ENCODE results near the gene HAVCR2. TPM values are rescaled to one million over a fixed set of nuclear protein-coding genes. Genes with fewer than 3 reads are reported as not detected.

The HAVCR2 gene
- total RNA-seq, 1 experiment from 2014 or later = 0.41 TPM

GRCh38 chr5:157150995-157151394 lies 42.2 kb upstream of the HAVCR2 start:
- H3K4me1 Mint-ChIP-seq (ENCODE audit: low read depth, unreplicated experiment) = peaks cover 4% of the 10 kb centered on the region
- intact Hi-C loops (cut with micrococcal nuclease; ENCODE audit: unreplicated experiment) = no loop called here
- H3K27me3 Mint-ChIP-seq (ENCODE audit: insufficient read depth, unreplicated experiment) = peaks cover 20% of the 10 kb centered on the region
- TF ChIP-seq CTCF (IDR thresholded peaks at IDR 0.05; ENCODE audit: insufficient read depth in 1 of 2, low read depth in 1 of 2, low read length in 1 of 2, severe bottlenecking in 1 of 2, unreplicated experiment in 1 of 2) = no peak
- no peaks in the 10 kb centered on the region for H3K9me3 Mint-ChIP-seq (ENCODE audit: unreplicated experiment)
- H3K27me3 ChIP-seq (replicated peaks; ENCODE audit: control insufficient read depth, insufficient read depth, low read length) = no peaks in the 10 kb centered on the region
- BruUV-seq (replicated peaks) = no TSS peak
- no peak overlapping the region for H3K27ac Mint-ChIP-seq (ENCODE audit: unreplicated experiment)
- POLR2A ChIA-PET = no interaction called here
- no peaks in the 10 kb centered on the region for H3K36me3 Mint-ChIP-seq (ENCODE audit: insufficient read depth, unreplicated experiment)
- no peak for DNase-seq
- H3K4me3 Mint-ChIP-seq (ENCODE audit: unreplicated experiment) = no peak overlapping the region
- H3K36me3 ChIP-seq (ENCODE audit: control insufficient read depth, insufficient read depth, low read length) = no peaks in the 10 kb centered on the region
- no peaks in the 10 kb centered on the region for H3K9me3 ChIP-seq
- H3K4me1 ChIP-seq = no peaks in the 10 kb centered on the region
- CTCF ChIA-PET = interaction anchor here (0.6 kb wide), 1 partner anchor 157 kb away, joined by 3 read pairs; no protein-coding TSS in a partner anchor
- no peak overlapping the region for H3K4me3 ChIP-seq (ENCODE audit: low read depth, low read length)

- intact Hi-C loops (cut with micrococcal nuclease; ENCODE audit: unreplicated experiment) = loop anchor here (1.0 to 5.0 kb wide), 3 partner anchors 103 to 328 kb away; no protein-coding TSS in a partner anchor
- Histone ChIP-seq H3K4me3 (ENCODE audit: low read depth, low read length) (no peak overlapping the region), H3K36me3 (ENCODE audit: control insufficient read depth, insufficient read depth, low read length) (no peaks in the 10 kb centered on the region), H3K27me3 (replicated peaks; ENCODE audit: control insufficient read depth, insufficient read depth, low read length) (no peaks in the 10 kb centered on the region), H3K9me3 (no peaks in the 10 kb centered on the region), H3K4me1 (no peaks in the 10 kb centered on the region)
- no TSS peak for BruUV-seq (replicated peaks)
- ChIA-PET CTCF (interaction anchor here (0.6 to 1.1 kb wide), 7 partner anchors 15 to 853 kb away, joined by 3 to 4 read pairs (median 3); no protein-coding TSS in a partner anchor), POLR2A (interaction anchor here (0.6 kb wide), 1 partner anchor 215 kb away, joined by 4 read pairs; no protein-coding TSS in a partner anchor)
- Mint-ChIP-seq H3K27ac (ENCODE audit: unreplicated experiment) (no peak overlapping the region), H3K4me1 (ENCODE audit: low read depth, unreplicated experiment) (peaks cover 9% of the 10 kb centered on the region), H3K36me3 (ENCODE audit: insufficient read depth, unreplicated experiment) (no peaks in the 10 kb centered on the region), H3K4me3 (ENCODE audit: unreplicated experiment) (no peak overlapping the region), H3K9me3 (ENCODE audit: unreplicated experiment) (no peaks in the 10 kb centered on the region), H3K27me3 (ENCODE audit: insufficient read depth, unreplicated experiment) (peaks cover 6% of the 10 kb centered on the region)
- peak; percentile 78 to 88 for TF ChIP-seq CTCF (IDR thresholded peaks at IDR 0.05; ENCODE audit: insufficient read depth in 1 of 2, low read depth in 1 of 2, low read length in 1 of 2, severe bottlenecking in 1 of 2, unreplicated experiment in 1 of 2)
- peak; percentile 66 to 78 for DNase-seq
These were observed 40.1 kb upstream of the HAVCR2 start for GRCh38 chr5:157148734-157149615.

- intact Hi-C loops (cut with micrococcal nuclease; ENCODE audit: unreplicated experiment) = no loop called here
- no peaks in the 10 kb centered on the region for H3K27me3 ChIP-seq (replicated peaks; ENCODE audit: control insufficient read depth, insufficient read depth, low read length)
- ChIA-PET POLR2A (interaction anchor here (0.6 to 1.9 kb wide), 7 partner anchors 11 to 567 kb away, joined by 3 to 11 read pairs (median 4); partner anchors contain the start of gene HAVCR1), CTCF (interaction anchor here (0.7 to 2.3 kb wide), 4 partner anchors 11 to 207 kb away, joined by 3 to 14 read pairs (median 3); partner anchors contain the start of gene HAVCR1)
- no peaks in the 10 kb centered on the region for H3K4me1 ChIP-seq
- Mint-ChIP-seq H3K4me1 (ENCODE audit: low read depth, unreplicated experiment) (peaks cover 8% of the 10 kb centered on the region), H3K27me3 (ENCODE audit: insufficient read depth, unreplicated experiment) (no peaks in the 10 kb centered on the region), H3K4me3 (ENCODE audit: unreplicated experiment) (peak overlapping the region; percentile 96), H3K9me3 (ENCODE audit: unreplicated experiment) (no peaks in the 10 kb centered on the region), H3K27ac (ENCODE audit: unreplicated experiment) (peak overlapping the region; percentile 98), H3K36me3 (ENCODE audit: insufficient read depth, unreplicated experiment) (peaks cover 34% of the 10 kb centered on the region)
- no peaks in the 10 kb centered on the region for H3K9me3 ChIP-seq
- H3K4me3 ChIP-seq (ENCODE audit: low read depth, low read length) = peak overlapping the region; percentile 47
- BruUV-seq (replicated peaks) = TSS peak; percentile 100
- DNase-seq = peak in 1 of 2 experiments; percentile 10
- H3K36me3 ChIP-seq (ENCODE audit: control insufficient read depth, insufficient read depth, low read length) = peaks cover 2% of the 10 kb centered on the region; the same call in 1 of the 2 replicates
- no peak for TF ChIP-seq CTCF (IDR thresholded peaks at IDR 0.05; ENCODE audit: insufficient read depth in 1 of 2, low read depth in 1 of 2, low read length in 1 of 2, severe bottlenecking in 1 of 2, unreplicated experiment in 1 of 2)
These were observed 34.5 kb upstream of the HAVCR2 start for GRCh38 chr5:157143127-157143971.

Data from Caco-2 (cell line).